ENCODE data around the gene MAP3K7. TPM values are rescaled to one million over a fixed set of nuclear protein-coding genes. Genes with fewer than 3 reads are reported as not detected.
A peak's percentile ranks its signal among the peaks of the same experiment; 100 is the strongest.

Gene MAP3K7
- total RNA-seq, 1 experiment from 2014 or later = 17.1 TPM

- no peak overlapping the region for H2AFZ ChIP-seq (ENCODE audit: low read length)
- no TSS peak for BruUV-seq (replicated peaks)
- no peak overlapping the region for H3K4me3 ChIP-seq (ENCODE audit: low read length)
- ATAC-seq = no peak
- H3F3A ChIP-seq (ENCODE audit: low read length, unreplicated experiment) = no peaks in the 10 kb centered on the region
- peaks cover 4% of the 10 kb centered on the region for H3K4me1 ChIP-seq (ENCODE audit: insufficient read depth, low read length)
- DNase-seq = no peak
- no peak overlapping the region for H3K4me2 ChIP-seq (ENCODE audit: low read length)
- ChIA-PET CTCF (no interaction called here), POLR2A (ENCODE audit: unreplicated experiment) (no interaction called here)
- no peaks in the 10 kb centered on the region for H4K20me1 ChIP-seq (ENCODE audit: low read length)
- no peaks in the 10 kb centered on the region for H3K36me3 ChIP-seq (ENCODE audit: low read depth, low read length)
- intact Hi-C loops (cut with micrococcal nuclease) = no loop called here
- H3K9me2 ChIP-seq (replicated peaks; ENCODE audit: low read length) = no peaks in the 10 kb centered on the region
- H3K79me2 ChIP-seq (ENCODE audit: low read length) = no peaks in the 10 kb centered on the region
- H3K9ac ChIP-seq (ENCODE audit: low read length) = no peak overlapping the region
- H3K27ac ChIP-seq (ENCODE audit: low read length) = no peak overlapping the region
- no peak for TF ChIP-seq EZH2 (IDR thresholded peaks at IDR 0.05; ENCODE audit: low read length, unreplicated experiment)
- no peak for TF ChIP-seq CTCF (conservative IDR thresholded peaks at IDR 0.05; ENCODE audit: low read depth, low read length)
- no peaks in the 10 kb centered on the region for H3K27me3 ChIP-seq (ENCODE audit: low read length)
- no peaks in the 10 kb centered on the region for H3K9me3 ChIP-seq (ENCODE audit: low read length)
Observed at GRCh38 chr6:90468859-90469258, 118.0 kb downstream of the MAP3K7 start.

- H3K9ac ChIP-seq (ENCODE audit: low read length) = no peak overlapping the region
- no peak overlapping the region for H2AFZ ChIP-seq (ENCODE audit: low read length)
- no TSS peak for BruUV-seq (replicated peaks)
- no peaks in the 10 kb centered on the region for H3F3A ChIP-seq (ENCODE audit: low read length, unreplicated experiment)
- H3K27ac ChIP-seq (ENCODE audit: low read length) = no peak overlapping the region
- no peaks in the 10 kb centered on the region for H3K79me2 ChIP-seq (ENCODE audit: low read length)
- H3K9me2 ChIP-seq (replicated peaks; ENCODE audit: low read length) = no peaks in the 10 kb centered on the region
- no peaks in the 10 kb centered on the region for H4K20me1 ChIP-seq (ENCODE audit: low read length)
- ChIA-PET CTCF (no interaction called here), POLR2A (ENCODE audit: unreplicated experiment) (no interaction called here)
- H3K9me3 ChIP-seq (ENCODE audit: low read length) = no peaks in the 10 kb centered on the region
- intact Hi-C loops (cut with micrococcal nuclease) = no loop called here
- DNase-seq (peak; percentile 65), ATAC-seq (peak; percentile 64; the same call in 1 of the 2 replicates)
- H3K36me3 ChIP-seq (ENCODE audit: low read depth, low read length) = no peaks in the 10 kb centered on the region
- TF ChIP-seq EZH2 (IDR thresholded peaks at IDR 0.05; ENCODE audit: low read length, unreplicated experiment) (no peak), CTCF (conservative IDR thresholded peaks at IDR 0.05; ENCODE audit: low read depth, low read length) (no peak), EZH2phosphoT487 (IDR thresholded peaks at IDR 0.05; ENCODE audit: borderline replicate concordance, low read length) (no peak)
- H3K4me3 ChIP-seq (ENCODE audit: low read length) = no peak overlapping the region
- H3K27me3 ChIP-seq (ENCODE audit: low read length) = no peaks in the 10 kb centered on the region
- H3K4me2 ChIP-seq (ENCODE audit: low read length) = no peak overlapping the region
- H3K4me1 ChIP-seq (ENCODE audit: insufficient read depth, low read length) = no peaks in the 10 kb centered on the region; the same call in 1 of the 2 replicates
Observed at GRCh38 chr6:90468080-90468479, 118.8 kb downstream of the MAP3K7 start.

GRCh38 chr6:90467546-90467945 lies 119.3 kb downstream of the MAP3K7 start:
- TF ChIP-seq EZH2 (IDR thresholded peaks at IDR 0.05; ENCODE audit: low read length, unreplicated experiment) = no peak
- TF ChIP-seq EZH2phosphoT487 (IDR thresholded peaks at IDR 0.05; ENCODE audit: borderline replicate concordance, low read length) = no peak
- no peak for TF ChIP-seq CTCF (conservative IDR thresholded peaks at IDR 0.05; ENCODE audit: low read depth, low read length)
- no peak overlapping the region for H3K9ac ChIP-seq (ENCODE audit: low read length)
- no peak for ATAC-seq
- BruUV-seq (replicated peaks) = no TSS peak
- intact Hi-C loops (cut with micrococcal nuclease) = no loop called here
- no peak overlapping the region for H3K27ac ChIP-seq (ENCODE audit: low read length)
- ChIA-PET POLR2A (ENCODE audit: unreplicated experiment) (no interaction called here), CTCF (no interaction called here)
- H3K36me3 ChIP-seq (ENCODE audit: low read depth, low read length) = no peaks in the 10 kb centered on the region
- H2AFZ ChIP-seq (ENCODE audit: low read length) = no peak overlapping the region
- no peaks in the 10 kb centered on the region; the same call in 1 of the 2 replicates for H3K4me1 ChIP-seq (ENCODE audit: insufficient read depth, low read length)
- no peaks in the 10 kb centered on the region for H3F3A ChIP-seq (ENCODE audit: low read length, unreplicated experiment)
- no peaks in the 10 kb centered on the region for H3K79me2 ChIP-seq (ENCODE audit: low read length)
- H3K4me2 ChIP-seq (ENCODE audit: low read length) = no peak overlapping the region
- H3K4me3 ChIP-seq (ENCODE audit: low read length) = no peak overlapping the region
- H4K20me1 ChIP-seq (ENCODE audit: low read length) = no peaks in the 10 kb centered on the region
- no peaks in the 10 kb centered on the region for H3K9me2 ChIP-seq (replicated peaks; ENCODE audit: low read length)
- H3K9me3 ChIP-seq (ENCODE audit: low read length) = no peaks in the 10 kb centered on the region
- H3K27me3 ChIP-seq (ENCODE audit: low read length) = no peaks in the 10 kb centered on the region
- DNase-seq = no peak
